CD4-positive, alpha-beta memory T cell (primary cell): ENCODE measurements around the gene VSTM4. TPM values are rescaled to one million over a fixed set of nuclear protein-coding genes. Genes with fewer than 3 reads are reported as not detected.

Experiments used
- CTCF ChIA-PET: fragments of 350-600 bp; sonication (Branson Sonifier 250); formaldehyde crosslinking; loops from one replicate; lab custom pipeline; 2021; ENCODE audit warnings: inconsistent platforms; ENCODE audit not compliant: partially characterized antibody; lab: Charles Lee
- POLR2A ChIA-PET: fragments of 350-600 bp; sonication (Branson Sonifier 250); formaldehyde crosslinking; loops from one replicate; lab custom pipeline; 2021; ENCODE audit not compliant: partially characterized antibody; lab: Charles Lee
- DNase-seq, 5 donors: peaks; one replicate each; pipeline versions ENCODE4 v3.0.0 to v3.0.0-alpha.2; 2020 to 2022; ENCODE audit warnings: mixed read lengths in 1 of 5
- H3K27ac ChIP-seq: one replicate; pipeline ENCODE4 v1.7.0; 2013; ENCODE audit warnings: low read depth, low read length
- H3K27me3 ChIP-seq: 2 replicates; pipeline ENCODE4 v1.7.0; 2013; ENCODE audit warnings: mild to moderate bottlenecking, low read length, moderate library complexity; ENCODE audit not compliant: insufficient read depth
- H3K36me3 ChIP-seq: 2 replicates; pipeline ENCODE4 v1.7.0; 2013; ENCODE audit warnings: mild to moderate bottlenecking, low read length, moderate library complexity; ENCODE audit not compliant: insufficient read depth
- H3K4me1 ChIP-seq: 2 replicates; pipeline ENCODE4 v1.7.0; 2013; ENCODE audit warnings: mild to moderate bottlenecking, low read length, moderate library complexity; ENCODE audit not compliant: insufficient read depth
- H3K4me3 ChIP-seq, 2 donors: one replicate each; pipeline ENCODE4 v1.7.0; 2013; ENCODE audit warnings: low read length in 2 of 2, mild to moderate bottlenecking in 1 of 2
- H3K9me3 ChIP-seq, 2 donors: one replicate each; pipeline ENCODE4 v1.7.0; 2013; ENCODE audit warnings: low read length in 2 of 2, control low read depth in 1 of 2; ENCODE audit not compliant: control insufficient read depth in 1 of 2
- H3K27ac Mint-ChIP-seq, 7 donors: one replicate each; pipeline ENCODE4 v1.8.0; 2020 to 2021; ENCODE audit warnings: mixed read lengths in 7 of 7, mild to moderate bottlenecking in 6 of 7, inconsistent platforms in 3 of 7, moderate library complexity in 3 of 7
- H3K27me3 Mint-ChIP-seq, 2 donors: one replicate each; pipeline ENCODE4 v1.8.0; 2020 to 2021; ENCODE audit warnings: mixed read lengths in 2 of 2
- H3K36me3 Mint-ChIP-seq, 2 donors: one replicate each; pipeline ENCODE4 v1.8.0; 2020 to 2021; ENCODE audit warnings: mixed read lengths in 2 of 2, inconsistent platforms in 1 of 2, mild to moderate bottlenecking in 1 of 2
- H3K4me1 Mint-ChIP-seq, 4 donors: one replicate each; pipeline ENCODE4 v1.8.0; 2020 to 2021; ENCODE audit warnings: mixed read lengths in 4 of 4, mild to moderate bottlenecking in 1 of 4
- H3K4me3 Mint-ChIP-seq, 8 donors: one replicate each; pipeline ENCODE4 v1.8.0; 2020 to 2021; ENCODE audit warnings: mixed read lengths in 8 of 8, mild to moderate bottlenecking in 7 of 8, moderate library complexity in 6 of 8, inconsistent platforms in 3 of 8
- H3K9me3 Mint-ChIP-seq, 8 donors: one replicate each; pipeline ENCODE4 v1.8.0; 2020 to 2021; ENCODE audit warnings: mixed read lengths in 8 of 8, mild to moderate bottlenecking in 5 of 8, inconsistent platforms in 3 of 8, moderate library complexity in 1 of 8
- intact Hi-C: fragments of 100-400 bp; cut with micrococcal nuclease; formaldehyde crosslinking; loops from one replicate; pipeline ENCODE4 v1.15.1; 2023
- polyA plus RNA-seq, 2 donors: library from polyadenylated mRNA; unstranded; fragments of 300-500 nt; fragmentation: Illumina TruSeq; gene quantifications; one replicate each; pipeline ENCODE4 v1.2.3, GENCODE V29; 2021
- total RNA-seq, 2 experiments: library from RNA; stranded (reverse); gene quantifications; one replicate each; pipeline ENCODE4 v1.2.3, GENCODE V29; 2021

VSTM4 gene
- not detected for total RNA-seq
- not detected for polyA plus RNA-seq

- H3K27me3 ChIP-seq, result peaks cover 3% of the 10 kb centered on the region
- Mint-ChIP-seq H3K4me1 (peaks cover 0 to 7% (median 4%) of the 10 kb centered on the region in 4 donors), H3K27ac (no peak within 1 kb of the TSS), H3K4me3 (peak within 1 kb of the TSS in 7 of 8 donors; percentile 21 to 67 (median 45)), H3K9me3 (no peaks in the 10 kb centered on the region), H3K36me3 (no peaks in the 10 kb centered on the region), H3K27me3 (peaks cover 13 to 23% of the 10 kb centered on the region in 2 donors)
- POLR2A ChIA-PET, result no interaction called here
- H3K4me1 ChIP-seq, result no peaks in the 10 kb centered on the region
- H3K4me3 ChIP-seq, result no peak within 1 kb of the TSS
- CTCF ChIA-PET, result no interaction called here
- H3K36me3 ChIP-seq, result no peaks in the 10 kb centered on the region
- no peak for DNase-seq
- H3K27ac ChIP-seq, result no peak within 1 kb of the TSS
- H3K9me3 ChIP-seq, result no peaks in the 10 kb centered on the region
- intact Hi-C loops, result no loop called here
These were observed at the start of gene VSTM4 for GRCh38 chr10:49115015-49115795. VSTM4 (minus strand) TSS chr10:49115522; CDS start chr10:49115485, 37 bp downstream.

- no peaks in the 10 kb centered on the region for H3K36me3 ChIP-seq
- Mint-ChIP-seq H3K4me3 (no peak overlapping the region), H3K4me1 (peaks cover 2 to 26% (median 11%) of the 10 kb centered on the region in 4 donors), H3K27me3 (no peaks in the 10 kb centered on the region), H3K36me3 (peaks cover 21 to 43% of the 10 kb centered on the region in 2 donors), H3K27ac (peak overlapping the region in 3 of 7 donors; percentile 33 to 53 (median 33)), H3K9me3 (no peaks in the 10 kb centered on the region)
- CTCF ChIA-PET, result interaction anchor here (1.0 to 2.5 kb wide), 10 partner anchors 8 to 355 kb away, joined by 3 to 12 read pairs (median 4); no protein-coding TSS in a partner anchor
- peaks cover 6% of the 10 kb centered on the region for H3K4me1 ChIP-seq
- DNase-seq, result no peak
- POLR2A ChIA-PET, result interaction anchor here (1.4 kb wide), 1 partner anchor 21 kb away, joined by 5 read pairs; no protein-coding TSS in a partner anchor
- no peak overlapping the region for H3K4me3 ChIP-seq
- no peaks in the 10 kb centered on the region for H3K27me3 ChIP-seq
- H3K9me3 ChIP-seq, result no peaks in the 10 kb centered on the region
- no peak overlapping the region for H3K27ac ChIP-seq
- intact Hi-C loops, result no loop called here
These were observed 49.4 kb upstream of the VSTM4 start for GRCh38 chr10:49164559-49165188.

GRCh38 chr10:49163741-49164140 is 48.4 kb upstream of the VSTM4 start:
- intact Hi-C loops, result no loop called here
- Mint-ChIP-seq H3K27ac (no peak overlapping the region), H3K4me1 (peaks cover 2 to 24% (median 9%) of the 10 kb centered on the region in 4 donors), H3K27me3 (no peaks in the 10 kb centered on the region), H3K9me3 (no peaks in the 10 kb centered on the region), H3K4me3 (no peak overlapping the region), H3K36me3 (peaks cover 21 to 43% of the 10 kb centered on the region in 2 donors)
- ChIA-PET POLR2A (interaction anchor here (1.4 kb wide), 1 partner anchor 22 kb away, joined by 5 read pairs; no protein-coding TSS in a partner anchor), CTCF (interaction anchor here (0.6 to 2.5 kb wide), 8 partner anchors 8 to 180 kb away, joined by 3 to 12 read pairs (median 4); no protein-coding TSS in a partner anchor)
- no peaks in the 10 kb centered on the region for H3K9me3 ChIP-seq
- DNase-seq, result no peak
- no peak overlapping the region for H3K4me3 ChIP-seq
- no peak overlapping the region for H3K27ac ChIP-seq
- no peaks in the 10 kb centered on the region for H3K36me3 ChIP-seq
- peaks cover 6% of the 10 kb centered on the region for H3K4me1 ChIP-seq
- no peaks in the 10 kb centered on the region for H3K27me3 ChIP-seq

- POLR2A ChIA-PET, result no interaction called here
- Mint-ChIP-seq H3K9me3 (no peaks in the 10 kb centered on the region), H3K27ac (no peak overlapping the region), H3K4me3 (no peak overlapping the region), H3K4me1 (peaks cover 2 to 22% (median 10%) of the 10 kb centered on the region in 4 donors), H3K36me3 (peaks cover 17 to 38% of the 10 kb centered on the region in 2 donors), H3K27me3 (no peaks in the 10 kb centered on the region)
- Histone ChIP-seq H3K9me3 (no peaks in the 10 kb centered on the region), H3K4me1 (peaks cover 6% of the 10 kb centered on the region), H3K4me3 (no peak overlapping the region), H3K27me3 (no peaks in the 10 kb centered on the region), H3K36me3 (no peaks in the 10 kb centered on the region), H3K27ac (no peak overlapping the region)
- CTCF ChIA-PET, result interaction anchor here (1.4 to 2.5 kb wide), 3 partner anchors 10 to 179 kb away, joined by 3 to 12 read pairs (median 11); no protein-coding TSS in a partner anchor
- DNase-seq, result no peak
- intact Hi-C loops, result no loop called here
These were observed 47.5 kb upstream of the VSTM4 start for GRCh38 chr10:49162761-49163310.

GRCh38 chr10:49162063-49162462 is 46.7 kb upstream of the VSTM4 start:
- CTCF ChIA-PET, result interaction anchor here (1.4 kb wide), 1 partner anchor 13 kb away, joined by 3 read pairs; no protein-coding TSS in a partner anchor
- H3K4me1 Mint-ChIP-seq, result peaks cover 4 to 29% (median 17%) of the 10 kb centered on the region in 4 donors
- H3K27ac Mint-ChIP-seq, result peak overlapping the region in 1 of 7 donors; percentile 17

GRCh38 chr10:49161411-49161997 is 46.2 kb upstream of the VSTM4 start:
- Histone ChIP-seq H3K4me3 (no peak overlapping the region), H3K27me3 (no peaks in the 10 kb centered on the region), H3K9me3 (no peaks in the 10 kb centered on the region), H3K27ac (no peak overlapping the region), H3K4me1 (peaks cover 6% of the 10 kb centered on the region), H3K36me3 (no peaks in the 10 kb centered on the region)
- Mint-ChIP-seq H3K9me3 (peaks cover 0 to 1% (median 0%) of the 10 kb centered on the region in 8 donors), H3K36me3 (peaks cover 23 to 44% of the 10 kb centered on the region in 2 donors), H3K4me1 (peaks cover 6 to 35% (median 18%) of the 10 kb centered on the region in 4 donors), H3K4me3 (peak overlapping the region in 1 of 8 donors; percentile 22), H3K27me3 (no peaks in the 10 kb centered on the region), H3K27ac (peak overlapping the region in 1 of 7 donors; percentile 17)
- no peak for DNase-seq
- CTCF ChIA-PET, result interaction anchor here (1.4 kb wide), 1 partner anchor 13 kb away, joined by 3 read pairs; no protein-coding TSS in a partner anchor
- intact Hi-C loops, result no loop called here
- POLR2A ChIA-PET, result no interaction called here

More at GRCh38 chr10:49162063-49162462, 46.7 kb upstream of the VSTM4 start:
- no peaks in the 10 kb centered on the region for H3K9me3 ChIP-seq
- DNase-seq, result no peak
- no peaks in the 10 kb centered on the region for H3K36me3 ChIP-seq
- H3K36me3 Mint-ChIP-seq, result peaks cover 25 to 42% of the 10 kb centered on the region in 2 donors
- POLR2A ChIA-PET, result no interaction called here
- H3K27ac ChIP-seq, result no peak overlapping the region
- peaks cover 6% of the 10 kb centered on the region for H3K4me1 ChIP-seq
- no peaks in the 10 kb centered on the region for H3K9me3 Mint-ChIP-seq
- no peak overlapping the region for H3K4me3 Mint-ChIP-seq
- H3K27me3 Mint-ChIP-seq, result no peaks in the 10 kb centered on the region
- no peak overlapping the region for H3K4me3 ChIP-seq
- no peaks in the 10 kb centered on the region for H3K27me3 ChIP-seq
- intact Hi-C loops, result no loop called here
